GM19238 (cell line): Measurements from ENCODE around the gene BDP1.
A peak's percentile ranks its signal among the peaks of the same experiment; 100 is the strongest.
"Not testable (repeated sequence)": the region's sequence is repeated elsewhere in the genome, so short reads cannot be mapped to it uniquely, and the experiment has no call there.

Experiments
- DNase-seq: peaks from one replicate; pipeline ENCODE4 v3.0.0; 2011; ENCODE audit warnings: low spot score; ENCODE audit not compliant: insufficient read length

Gene BDP1

GRCh38 chr5:71471193-71471592 is 15.7 kb downstream of the BDP1 start:
- DNase-seq, result no peak

GRCh38 chr5:71475788-71476384 is 20.4 kb downstream of the BDP1 start:
- peak; percentile 14 for DNase-seq

- DNase-seq, result no peak
These were observed 26.0 kb downstream of the BDP1 start for GRCh38 chr5:71481441-71481840.

- DNase-seq, result no peak
These were observed 26.7 kb downstream of the BDP1 start for GRCh38 chr5:71482132-71482531.

GRCh38 chr5:71483355-71483754 is 27.9 kb downstream of the BDP1 start:
- DNase-seq, result no peak

GRCh38 chr5:71492817-71493615 is 37.6 kb downstream of the BDP1 start:
- no peak for DNase-seq

GRCh38 chr5:71494202-71494601 is 38.8 kb downstream of the BDP1 start:
- DNase-seq, result not testable (repeated sequence)

- DNase-seq, result not testable (repeated sequence)
These were observed 43.3 kb downstream of the BDP1 start for GRCh38 chr5:71498756-71499155.

GRCh38 chr5:71503536-71503935 is 48.1 kb downstream of the BDP1 start:
- DNase-seq, result no peak

GRCh38 chr5:71522151-71522550 is 66.7 kb downstream of the BDP1 start:
- no peak for DNase-seq

- not testable (repeated sequence) for DNase-seq
These were observed 70.2 kb downstream of the BDP1 start for GRCh38 chr5:71525611-71526010.

GRCh38 chr5:71528206-71528605 is 72.8 kb downstream of the BDP1 start:
- no peak for DNase-seq

- no peak for DNase-seq
These were observed 74.2 kb downstream of the BDP1 start for GRCh38 chr5:71529682-71530081.

- no peak for DNase-seq
These were observed 77.7 kb downstream of the BDP1 start for GRCh38 chr5:71533142-71533541.

GRCh38 chr5:71533615-71534014 is 78.2 kb downstream of the BDP1 start:
- no peak for DNase-seq

GRCh38 chr5:71537687-71538086 is 82.2 kb downstream of the BDP1 start:
- no peak for DNase-seq

- DNase-seq, result not testable (repeated sequence)
These were observed 95.4 kb downstream of the BDP1 start for GRCh38 chr5:71550885-71551284.

GRCh38 chr5:71551582-71551981 is 96.1 kb downstream of the BDP1 start:
- DNase-seq, result not testable (repeated sequence)

GRCh38 chr5:71552026-71552749 is 96.7 kb downstream of the BDP1 start:
- not testable (repeated sequence) for DNase-seq

GRCh38 chr5:71563161-71563560 is 107.7 kb downstream of the BDP1 start:
- no peak for DNase-seq

- DNase-seq, result no peak
These were observed 109.4 kb downstream of the BDP1 start for GRCh38 chr5:71564895-71565294.
